Measurements from ENCODE around the gene EPB41. TPM values are rescaled to one million over a fixed set of nuclear protein-coding genes. Genes with fewer than 3 reads are reported as not detected.
"Not testable (repeated sequence)": the region's sequence is repeated elsewhere in the genome, so short reads cannot be mapped to it uniquely, and the experiment has no call there.

EPB41 gene
- total RNA-seq, 1 donor from 2014 or later = 82.6 TPM

- peaks cover 2% of the 10 kb centered on the region for H3K27me3 Mint-ChIP-seq (ENCODE audit: unreplicated experiment)
- DNase-seq (ENCODE audit: low spot score) = no peak
- no peaks in the 10 kb centered on the region for H3K36me3 Mint-ChIP-seq (ENCODE audit: low read depth, unreplicated experiment)
- no peak for TF ChIP-seq CTCF (IDR thresholded peaks at IDR 0.05; ENCODE audit: unreplicated experiment)
- no peak overlapping the region for H3K27ac Mint-ChIP-seq (ENCODE audit: unreplicated experiment)
- H3K4me3 Mint-ChIP-seq (ENCODE audit: unreplicated experiment) = peak overlapping the region; percentile 60
- H3K9me3 Mint-ChIP-seq (ENCODE audit: unreplicated experiment) = no peaks in the 10 kb centered on the region
- H3K4me1 Mint-ChIP-seq (ENCODE audit: unreplicated experiment) = peaks cover 14% of the 10 kb centered on the region
These were observed 215.5 kb downstream of the EPB41 start for GRCh38 chr1:29129916-29130315.

- not testable (repeated sequence) for H3K4me3 Mint-ChIP-seq (ENCODE audit: unreplicated experiment); H3K27ac Mint-ChIP-seq (ENCODE audit: unreplicated experiment); H3K27me3 Mint-ChIP-seq (ENCODE audit: unreplicated experiment); H3K36me3 Mint-ChIP-seq (ENCODE audit: low read depth, unreplicated experiment); H3K9me3 Mint-ChIP-seq (ENCODE audit: unreplicated experiment); DNase-seq (ENCODE audit: low spot score); H3K4me1 Mint-ChIP-seq (ENCODE audit: unreplicated experiment)
These were observed 216.7 kb downstream of the EPB41 start for GRCh38 chr1:29131056-29131455.

- Mint-ChIP-seq H3K27ac (ENCODE audit: unreplicated experiment) (no peak overlapping the region), H3K9me3 (ENCODE audit: unreplicated experiment) (no peaks in the 10 kb centered on the region)
- DNase-seq (ENCODE audit: low spot score) = no peak
These were observed 219.7 kb downstream of the EPB41 start for GRCh38 chr1:29133861-29134694.

GRCh38 chr1:29134695-29135028 lies 220.3 kb downstream of the EPB41 start:
- Mint-ChIP-seq H3K4me1 (ENCODE audit: unreplicated experiment) (peaks cover 7% of the 10 kb centered on the region), H3K27ac (ENCODE audit: unreplicated experiment) (no peak overlapping the region), H3K9me3 (ENCODE audit: unreplicated experiment) (no peaks in the 10 kb centered on the region), H3K36me3 (ENCODE audit: low read depth, unreplicated experiment) (no peaks in the 10 kb centered on the region), H3K27me3 (ENCODE audit: unreplicated experiment) (peaks cover 3% of the 10 kb centered on the region), H3K4me3 (ENCODE audit: unreplicated experiment) (no peak overlapping the region)
- no peak for TF ChIP-seq CTCF (IDR thresholded peaks at IDR 0.05; ENCODE audit: unreplicated experiment)
- peak; percentile 15 for DNase-seq (ENCODE audit: low spot score)

More at GRCh38 chr1:29133861-29134694, 219.7 kb downstream of the EPB41 start:
- peaks cover 3% of the 10 kb centered on the region for H3K27me3 Mint-ChIP-seq (ENCODE audit: unreplicated experiment)
- no peaks in the 10 kb centered on the region for H3K36me3 Mint-ChIP-seq (ENCODE audit: low read depth, unreplicated experiment)
- no peak for TF ChIP-seq CTCF (IDR thresholded peaks at IDR 0.05; ENCODE audit: unreplicated experiment)
- H3K4me1 Mint-ChIP-seq (ENCODE audit: unreplicated experiment) = peaks cover 7% of the 10 kb centered on the region
- H3K4me3 Mint-ChIP-seq (ENCODE audit: unreplicated experiment) = no peak overlapping the region

- H3K36me3 Mint-ChIP-seq (ENCODE audit: low read depth, unreplicated experiment) = no peaks in the 10 kb centered on the region
- peaks cover 3% of the 10 kb centered on the region for H3K27me3 Mint-ChIP-seq (ENCODE audit: unreplicated experiment)
- H3K4me3 Mint-ChIP-seq (ENCODE audit: unreplicated experiment) = no peak overlapping the region
- H3K4me1 Mint-ChIP-seq (ENCODE audit: unreplicated experiment) = peaks cover 7% of the 10 kb centered on the region
- no peak overlapping the region for H3K27ac Mint-ChIP-seq (ENCODE audit: unreplicated experiment)
- no peak for TF ChIP-seq CTCF (IDR thresholded peaks at IDR 0.05; ENCODE audit: unreplicated experiment)
- no peak for DNase-seq (ENCODE audit: low spot score)
- no peaks in the 10 kb centered on the region for H3K9me3 Mint-ChIP-seq (ENCODE audit: unreplicated experiment)
These were observed 222.1 kb downstream of the EPB41 start for GRCh38 chr1:29136391-29136915.

Data from endothelial cell (in vitro differentiated cells).